ENCODE measurements around the gene FBXO15.

- peak; percentile 90 to 95 (median 94) for TF ChIP-seq CTCF (IDR thresholded peaks at IDR 0.05)
- no peak for TF ChIP-seq POLR2A (IDR thresholded peaks at IDR 0.05)
These were observed 48.8 kb upstream of the FBXO15 start for GRCh38 chr18:74196220-74197119.

All from vagina (tissue), 2 donors.